NOMO-1 (cell line): ENCODE measurements around the gene SELENOO.

Source experiments
- DNase-seq, 2 experiments: peaks; one replicate each; lab custom pipeline; 2025; ENCODE audit not compliant: unreplicated experiment in 2 of 2; lab: John Stamatoyannopoulos, UW

The SELENOO gene

GRCh38 chr22:50171319-50171964, 29.4 kb upstream of the SELENOO start:
- no peak for DNase-seq

GRCh38 chr22:50171965-50172421, 28.8 kb upstream of the SELENOO start:
- no peak for DNase-seq

GRCh38 chr22:50173311-50173982, 27.4 kb upstream of the SELENOO start:
- peak; percentile 73 to 82 for DNase-seq

DNA sequence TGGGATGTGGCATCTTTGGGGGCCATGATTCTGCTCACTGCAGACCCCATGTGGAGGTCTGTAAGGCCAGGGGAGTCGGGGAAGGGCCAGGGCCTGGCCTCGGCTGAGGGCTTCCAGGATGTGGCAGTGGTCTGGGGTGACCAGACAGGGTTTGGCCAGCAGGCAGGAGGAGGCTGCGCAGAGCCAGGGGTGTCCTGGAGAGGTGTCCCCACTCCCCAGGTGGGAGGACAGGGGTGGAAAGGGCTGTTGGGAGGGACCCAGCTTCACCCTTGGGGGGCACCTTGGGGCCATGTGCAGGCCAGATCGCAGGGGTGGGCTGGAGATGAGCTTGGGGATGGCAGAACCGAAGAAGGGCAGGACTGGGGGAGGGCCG, 26.8 kb upstream of the SELENOO start:
- DNase-seq: no peak

GRCh38 chr22:50174382-50175190, 26.2 kb upstream of the SELENOO start:
- DNase-seq: no peak

DNA sequence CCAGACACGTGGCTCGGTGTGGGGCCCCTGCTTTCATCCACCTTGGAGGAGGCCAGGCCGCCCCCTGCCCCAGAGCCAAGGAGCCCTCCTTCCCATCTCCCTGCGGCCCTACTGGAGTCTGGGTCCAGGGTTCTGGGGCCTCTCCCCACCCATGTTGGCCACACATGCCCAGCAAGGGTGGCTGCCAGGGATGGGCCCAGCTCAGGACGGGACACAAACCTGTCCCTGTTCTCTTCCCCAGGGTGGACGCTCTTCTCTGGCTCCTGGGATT, 25.7 kb upstream of the SELENOO start:
- DNase-seq: no peak

GRCh38 chr22:50175921-50176849, 24.6 kb upstream of the SELENOO start:
- DNase-seq: no peak

DNA sequence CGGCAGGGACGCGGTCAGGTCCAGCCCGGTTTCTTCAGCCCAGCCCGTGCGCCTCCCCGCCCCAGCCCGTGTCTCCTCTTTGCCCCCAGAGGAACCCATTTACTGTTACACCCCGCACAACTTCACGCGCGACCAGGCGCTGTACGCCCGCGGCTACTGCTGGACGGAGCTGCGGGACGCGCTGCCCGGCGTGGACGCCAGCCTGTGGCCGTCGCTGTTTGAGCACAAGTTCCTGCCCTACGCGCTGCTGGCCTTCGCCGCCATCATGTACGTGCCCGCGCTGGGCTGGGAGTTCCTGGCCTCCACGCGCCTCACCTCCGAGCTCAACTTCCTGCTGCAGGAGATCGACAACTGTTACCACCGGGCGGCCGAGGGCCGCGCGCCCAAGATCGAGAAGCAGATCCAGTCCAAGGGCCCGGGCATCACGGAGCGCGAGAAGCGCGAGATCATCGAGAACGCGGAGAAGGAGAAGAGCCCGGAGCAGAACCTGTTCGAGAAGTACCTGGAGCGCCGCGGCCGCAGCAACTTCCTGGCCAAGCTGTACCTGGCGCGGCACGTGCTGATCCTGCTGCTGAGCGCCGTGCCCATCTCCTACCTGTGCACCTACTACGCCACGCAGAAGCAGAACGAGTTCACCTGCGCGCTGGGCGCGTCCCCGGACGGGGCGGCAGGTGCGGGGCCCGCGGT, 23.8 kb upstream of the SELENOO start:
- no peak for DNase-seq

DNA sequence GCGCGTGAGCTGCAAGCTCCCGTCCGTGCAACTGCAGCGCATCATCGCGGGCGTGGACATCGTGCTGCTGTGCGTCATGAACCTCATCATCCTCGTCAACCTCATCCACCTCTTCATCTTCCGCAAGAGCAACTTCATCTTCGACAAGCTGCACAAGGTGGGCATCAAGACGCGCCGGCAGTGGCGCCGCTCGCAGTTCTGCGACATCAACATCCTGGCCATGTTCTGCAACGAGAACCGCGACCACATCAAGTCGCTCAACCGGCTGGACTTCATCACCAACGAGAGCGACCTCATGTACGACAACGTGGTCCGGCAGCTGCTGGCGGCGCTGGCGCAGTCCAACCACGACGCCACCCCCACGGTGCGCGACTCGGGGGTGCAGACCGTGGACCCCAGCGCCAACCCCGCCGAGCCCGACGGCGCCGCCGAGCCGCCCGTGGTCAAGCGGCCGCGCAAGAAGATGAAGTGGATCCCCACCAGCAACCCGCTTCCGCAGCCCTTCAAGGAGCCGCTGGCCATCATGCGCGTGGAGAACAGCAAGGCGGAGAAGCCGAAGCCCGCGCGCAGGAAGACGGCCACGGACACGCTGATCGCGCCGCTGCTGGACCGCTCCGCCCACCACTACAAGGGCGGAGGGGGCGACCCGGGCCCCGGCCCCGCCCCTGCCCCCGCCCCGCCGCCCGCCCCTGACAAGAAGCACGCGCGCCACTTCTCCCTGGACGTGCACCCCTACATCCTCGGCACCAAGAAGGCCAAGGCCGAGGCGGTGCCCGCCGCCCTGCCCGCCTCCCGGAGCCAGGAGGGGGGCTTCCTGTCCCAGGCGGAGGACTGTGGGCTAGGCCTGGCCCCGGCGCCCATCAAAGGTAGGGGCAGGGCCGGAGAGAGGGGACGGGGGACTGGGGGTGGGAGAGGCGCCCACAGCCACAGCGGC, 23.0 kb upstream of the SELENOO start:
- no peak for DNase-seq

- no peak for DNase-seq
Measured at GRCh38 chr22:50178471-50178864, 22.3 kb upstream of the SELENOO start.

GRCh38 chr22:50178871-50179869, 21.6 kb upstream of the SELENOO start:
- DNase-seq: no peak

DNA sequence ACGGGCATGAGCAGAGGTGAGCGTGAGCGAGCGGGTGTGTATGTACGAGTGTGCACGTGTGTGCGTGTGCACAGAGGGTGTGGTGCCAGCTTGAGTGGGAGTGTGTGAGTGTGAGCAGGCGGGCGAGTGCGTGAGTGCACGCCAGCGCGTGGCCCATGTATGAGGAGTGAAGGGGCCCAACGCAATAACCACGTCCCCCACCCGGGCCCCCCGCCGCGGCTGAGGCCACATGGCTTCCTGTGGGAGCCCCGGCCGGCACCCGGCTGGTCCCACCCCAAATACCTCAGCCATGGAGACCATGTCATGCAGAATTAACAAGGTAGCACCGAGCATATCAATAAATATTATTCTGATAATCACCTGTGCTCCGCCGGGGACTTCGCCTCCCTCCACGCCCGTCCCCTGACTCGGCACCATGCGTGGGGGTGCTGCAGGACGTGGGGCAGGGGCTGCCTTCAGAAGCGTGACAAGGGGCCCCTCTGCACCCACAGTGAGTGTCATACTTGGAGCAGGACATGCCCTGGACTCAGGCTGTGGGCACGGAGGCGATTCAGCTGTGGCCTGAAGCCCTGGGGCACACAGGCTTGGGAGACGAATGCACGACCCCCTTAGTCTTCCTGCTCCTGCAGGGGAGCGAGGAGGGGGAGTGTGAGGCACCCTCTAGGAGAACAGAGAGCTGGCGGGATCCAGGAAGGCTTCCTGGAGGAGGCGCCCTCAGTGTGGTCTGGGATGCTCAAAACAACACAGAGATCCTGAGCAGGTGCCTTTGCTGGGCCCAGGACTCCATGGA, 20.7 kb upstream of the SELENOO start:
- no peak for DNase-seq

DNA sequence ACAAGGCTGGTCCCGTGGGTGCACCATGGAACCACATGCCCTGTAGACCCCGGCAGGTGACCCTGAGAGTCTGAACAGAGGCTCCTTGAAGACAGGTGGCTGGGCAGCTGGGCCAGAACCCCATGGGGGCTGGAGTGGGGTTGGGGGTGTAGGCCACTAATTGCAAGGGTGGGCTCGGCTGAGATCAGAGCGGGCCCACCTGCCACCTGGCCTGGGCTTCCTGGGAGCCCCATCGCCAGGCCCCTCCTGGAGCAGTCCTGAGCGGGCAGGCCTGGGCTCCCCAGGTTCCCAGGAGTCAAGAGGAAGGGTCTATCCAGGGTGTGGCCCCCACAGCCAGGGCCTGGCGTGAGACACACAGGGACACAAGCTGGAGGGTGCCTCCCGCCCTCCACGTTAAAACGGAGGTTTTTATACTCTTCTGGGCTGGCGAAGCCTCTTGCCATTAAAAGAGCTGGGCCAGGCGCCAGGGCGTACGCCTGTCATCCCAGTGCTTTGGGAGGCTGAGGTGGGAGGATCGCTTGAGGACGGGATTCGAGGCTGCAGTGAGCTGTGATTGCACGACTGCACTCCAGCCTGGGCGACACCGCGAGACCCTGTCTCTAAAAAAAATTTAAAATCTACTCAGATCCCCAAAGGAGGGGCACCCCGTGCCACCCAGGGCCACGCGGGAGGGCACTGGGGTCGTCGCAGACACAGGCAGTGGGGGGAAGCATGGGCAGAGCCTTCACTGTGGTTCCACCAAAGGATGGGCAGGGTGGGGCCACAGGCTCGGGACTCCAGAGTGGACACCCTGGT, 19.9 kb upstream of the SELENOO start:
- no peak for DNase-seq

DNA sequence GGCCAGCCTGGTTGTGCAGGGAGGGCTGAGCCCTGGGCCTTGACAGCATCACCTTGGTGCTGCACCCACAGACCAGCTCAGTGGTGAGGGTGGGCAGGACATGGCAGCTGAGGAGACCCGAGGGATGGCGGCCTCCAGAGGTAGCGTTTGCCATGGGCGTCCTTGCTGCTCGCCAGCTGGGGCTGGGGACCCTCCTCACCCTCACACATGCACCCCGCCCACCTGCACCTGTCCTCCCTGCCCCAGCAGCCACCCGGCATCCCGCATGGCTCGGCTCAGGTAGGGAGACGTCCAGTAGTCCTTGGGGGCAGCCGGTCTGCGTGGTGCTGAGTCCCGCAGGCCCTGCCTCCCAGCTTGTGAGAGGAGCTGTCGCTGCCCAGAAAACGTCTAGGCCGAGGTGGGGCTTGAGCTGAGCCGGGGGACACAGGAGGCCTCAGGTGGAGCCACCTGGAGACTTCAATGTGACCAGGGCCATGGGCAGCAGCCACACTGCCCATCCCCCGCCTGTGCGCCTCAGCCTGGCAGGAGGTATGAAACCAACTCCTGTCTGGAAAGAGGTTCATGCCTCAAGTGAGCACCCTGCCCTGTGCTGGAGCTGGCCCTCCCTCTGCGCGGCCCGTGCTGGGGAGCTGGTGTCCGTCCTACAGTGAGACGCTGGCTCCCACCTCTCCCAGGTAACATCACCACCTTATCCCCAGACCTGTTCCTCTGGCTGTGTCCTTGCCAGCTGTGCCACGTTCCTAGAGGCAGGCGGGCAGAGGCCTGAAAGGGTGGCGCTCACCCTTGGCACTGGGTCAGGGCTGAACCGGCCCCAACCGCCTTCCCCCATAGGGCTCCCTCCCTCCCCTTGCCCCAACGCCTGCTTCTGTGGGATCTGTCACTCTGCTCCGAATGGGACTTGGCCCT, 18.4 kb upstream of the SELENOO start:
- no peak for DNase-seq

DNA sequence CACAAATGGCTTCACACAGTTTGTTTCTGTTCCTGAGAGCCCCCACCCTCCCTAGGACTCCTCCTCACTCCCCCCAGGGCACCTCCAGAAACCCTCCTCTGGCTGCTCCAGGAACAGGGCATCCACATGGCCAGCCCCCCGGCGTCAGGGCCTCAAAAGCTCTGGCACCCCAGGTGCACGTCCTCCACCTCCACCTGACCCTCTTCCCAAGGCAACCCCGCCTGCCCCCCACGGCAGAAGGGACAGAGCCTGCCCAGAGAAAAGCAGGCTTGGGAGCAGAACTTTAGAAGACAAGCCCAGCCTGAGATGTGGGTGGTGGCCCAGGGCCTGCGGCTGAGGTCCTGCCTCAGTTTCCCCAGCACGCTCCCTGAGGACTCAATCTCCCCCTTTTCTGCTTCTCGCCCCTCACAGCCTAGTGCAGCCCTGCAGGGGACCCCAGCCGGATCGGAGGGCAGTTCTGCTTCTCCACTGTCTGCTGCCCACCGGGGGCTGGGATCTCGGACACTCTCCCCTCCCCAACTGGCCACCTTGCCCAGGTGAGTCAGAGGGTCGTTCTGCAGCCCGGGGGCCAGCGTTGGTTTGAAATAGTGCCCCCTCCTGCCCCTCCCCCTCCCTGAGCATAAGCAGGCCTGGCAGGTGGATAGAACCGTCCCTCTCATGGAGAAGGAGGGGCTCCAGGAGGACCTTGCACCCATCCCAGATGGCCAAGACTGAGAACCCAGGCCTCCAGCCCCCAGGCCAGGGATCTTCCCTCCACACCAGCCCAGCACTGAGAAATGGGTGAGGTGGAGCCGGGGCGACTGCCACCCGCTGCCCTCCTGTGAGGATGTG, 17.5 kb upstream of the SELENOO start:
- DNase-seq: no peak
